ENCODE measurements around the gene SETSIP. TPM values are rescaled to one million over a fixed set of nuclear protein-coding genes. Genes with fewer than 3 reads are reported as not detected.
A peak's percentile ranks its signal among the peaks of the same experiment; 100 is the strongest.

The SETSIP gene
- total and polyA plus RNA-seq, 2 donors (not counting 1 experiment from before 2014, with no cell fraction given): not detected

DNA sequence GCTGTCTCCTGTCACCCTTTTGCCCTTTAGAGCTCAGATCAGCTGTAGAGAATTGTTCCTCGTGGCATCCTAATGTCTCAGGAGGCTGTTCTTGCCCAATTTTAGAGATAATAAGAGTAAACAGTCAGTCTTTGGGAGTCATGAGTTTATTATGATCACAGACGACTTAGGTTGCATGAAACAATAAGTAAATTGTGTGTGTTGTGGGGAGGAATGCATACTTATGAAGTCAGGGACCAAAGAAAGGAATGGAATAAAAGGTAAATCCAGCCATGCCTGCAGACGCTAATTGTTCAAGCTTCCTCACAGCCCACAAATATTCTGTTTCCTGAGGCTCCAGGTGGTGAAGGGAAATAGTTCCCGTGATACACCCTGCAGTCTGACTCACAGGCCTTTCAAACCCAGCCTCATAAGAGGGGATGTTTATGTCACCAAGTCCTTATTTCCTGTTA lies 44.5 kb downstream of the SETSIP start:
- no peaks in the 10 kb centered on the region for H3K9me3 ChIP-seq (ENCODE audit: control extremely low read depth in 1 of 3, control insufficient read depth in 2 of 3, insufficient read depth in 1 of 3, low read length in 2 of 3)
- H3K9me3 Mint-ChIP-seq (ENCODE audit: insufficient read depth): no peaks in the 10 kb centered on the region
- no peak overlapping the region for H3K27ac Mint-ChIP-seq
- intact Hi-C loops (cut with micrococcal nuclease): no loop called here
- no peak for ATAC-seq (ENCODE audit: low read depth)
- H3K79me2 ChIP-seq (ENCODE audit: control insufficient read depth, insufficient read depth, low read length): no peaks in the 10 kb centered on the region
- peaks cover 34% of the 10 kb centered on the region for H3K27me3 Mint-ChIP-seq
- no peak for DNase-seq
- TF ChIP-seq EZH2 (IDR thresholded peaks at IDR 0.05; ENCODE audit: borderline replicate concordance, insufficient read depth, low read depth, low read length, poor library complexity, severe bottlenecking): no peak
- ChIA-PET CTCF (no interaction called here), POLR2A (no interaction called here)
- peaks cover 12% of the 10 kb centered on the region for H3K4me1 Mint-ChIP-seq
- H3K4me3 Mint-ChIP-seq: peak overlapping the region; percentile 11
- peaks cover 7 to 9% of the 10 kb centered on the region in 2 donors for H3K4me1 ChIP-seq (ENCODE audit: control insufficient read depth in 2 of 2, insufficient read depth in 2 of 2, low read length in 2 of 2)
- H3K27me3 ChIP-seq (replicated peaks in 1 of 4; ENCODE audit: control extremely low read depth in 1 of 4, control insufficient read depth in 3 of 4, insufficient read depth in 4 of 4, low read length in 3 of 4): peaks cover 0 to 29% (median 6%) of the 10 kb centered on the region in 4 experiments
- H3K4me2 ChIP-seq (replicated peaks; ENCODE audit: low read depth, low read length, poor library complexity, severe bottlenecking): peak overlapping the region; percentile 79
- H3K4me3 ChIP-seq (ENCODE audit: control extremely low read depth in 1 of 5, extremely low read depth in 1 of 5, insufficient read depth in 1 of 5, low read depth in 2 of 5, low read length in 4 of 5): no peak overlapping the region
- 17% methylated on average over 1 of the region's 4 CpGs for WGBS (ENCODE audit: insufficient coverage)
- H3K36me3 ChIP-seq (replicated peaks in 1 of 2; ENCODE audit: control extremely low read depth in 1 of 2, control insufficient read depth in 1 of 2, extremely low read depth in 1 of 2, insufficient read depth in 2 of 2, low read length in 1 of 2): no peaks in the 10 kb centered on the region
- H3K9ac ChIP-seq (ENCODE audit: low read length): no peak overlapping the region
- no peak overlapping the region for H3K27ac ChIP-seq (ENCODE audit: low read length in 2 of 2)
- peak overlapping the region; percentile 66 for H2AFZ ChIP-seq (ENCODE audit: insufficient read depth, low read depth, low read length, poor library complexity, severe bottlenecking)
- no peaks in the 10 kb centered on the region for H4K20me1 ChIP-seq (ENCODE audit: control insufficient read depth, insufficient read depth, low read length, poor library complexity, severe bottlenecking)

GRCh38 chr1:92029241-92029922 lies 45.8 kb downstream of the SETSIP start:
- Histone ChIP-seq H2AFZ (ENCODE audit: insufficient read depth, low read depth, low read length, poor library complexity, severe bottlenecking) (peak overlapping the region; percentile 66), H3K79me2 (ENCODE audit: control insufficient read depth, insufficient read depth, low read length) (no peaks in the 10 kb centered on the region), H3K9ac (ENCODE audit: low read length) (no peak overlapping the region), H3K27me3 (replicated peaks in 1 of 4; ENCODE audit: control extremely low read depth in 1 of 4, control insufficient read depth in 3 of 4, insufficient read depth in 4 of 4, low read length in 3 of 4) (peaks cover 0 to 29% (median 6%) of the 10 kb centered on the region in 4 experiments), H3K36me3 (replicated peaks in 1 of 2; ENCODE audit: control extremely low read depth in 1 of 2, control insufficient read depth in 1 of 2, extremely low read depth in 1 of 2, insufficient read depth in 2 of 2, low read length in 1 of 2) (no peaks in the 10 kb centered on the region), H3K4me3 (ENCODE audit: control extremely low read depth in 1 of 5, extremely low read depth in 1 of 5, insufficient read depth in 1 of 5, low read depth in 2 of 5, low read length in 4 of 5) (no peak overlapping the region), H3K4me1 (ENCODE audit: control insufficient read depth in 2 of 2, insufficient read depth in 2 of 2, low read length in 2 of 2) (peaks cover 7 to 9% of the 10 kb centered on the region in 2 donors), H3K27ac (ENCODE audit: low read length in 2 of 2) (no peak overlapping the region), H3K4me2 (replicated peaks; ENCODE audit: low read depth, low read length, poor library complexity, severe bottlenecking) (peak overlapping the region; percentile 79), H3K9me3 (ENCODE audit: control extremely low read depth in 1 of 3, control insufficient read depth in 2 of 3, insufficient read depth in 1 of 3, low read length in 2 of 3) (no peaks in the 10 kb centered on the region), H4K20me1 (ENCODE audit: control insufficient read depth, insufficient read depth, low read length, poor library complexity, severe bottlenecking) (no peaks in the 10 kb centered on the region)
- H3K27me3 Mint-ChIP-seq: peaks cover 29% of the 10 kb centered on the region
- WGBS (ENCODE audit: insufficient coverage): 49% methylated on average over 31 of the region's 31 CpGs
- no peak overlapping the region for H3K27ac Mint-ChIP-seq
- intact Hi-C loops (cut with micrococcal nuclease): no loop called here
- H3K4me3 Mint-ChIP-seq: peak overlapping the region; percentile 69
- ChIA-PET CTCF (no interaction called here), POLR2A (no interaction called here)
- ATAC-seq (ENCODE audit: low read depth) (no peak), DNase-seq (no peak)
- H3K4me1 Mint-ChIP-seq: peaks cover 12% of the 10 kb centered on the region
- no peaks in the 10 kb centered on the region for H3K9me3 Mint-ChIP-seq (ENCODE audit: insufficient read depth)
- no peak for TF ChIP-seq EZH2 (IDR thresholded peaks at IDR 0.05; ENCODE audit: borderline replicate concordance, insufficient read depth, low read depth, low read length, poor library complexity, severe bottlenecking)
- TF ChIP-seq CTCF (IDR thresholded peaks at IDR 0.05): no peak

Data from B cell (primary cell).